Measurements from ENCODE around the gene ZNF813.

The ZNF813 gene

DNA sequence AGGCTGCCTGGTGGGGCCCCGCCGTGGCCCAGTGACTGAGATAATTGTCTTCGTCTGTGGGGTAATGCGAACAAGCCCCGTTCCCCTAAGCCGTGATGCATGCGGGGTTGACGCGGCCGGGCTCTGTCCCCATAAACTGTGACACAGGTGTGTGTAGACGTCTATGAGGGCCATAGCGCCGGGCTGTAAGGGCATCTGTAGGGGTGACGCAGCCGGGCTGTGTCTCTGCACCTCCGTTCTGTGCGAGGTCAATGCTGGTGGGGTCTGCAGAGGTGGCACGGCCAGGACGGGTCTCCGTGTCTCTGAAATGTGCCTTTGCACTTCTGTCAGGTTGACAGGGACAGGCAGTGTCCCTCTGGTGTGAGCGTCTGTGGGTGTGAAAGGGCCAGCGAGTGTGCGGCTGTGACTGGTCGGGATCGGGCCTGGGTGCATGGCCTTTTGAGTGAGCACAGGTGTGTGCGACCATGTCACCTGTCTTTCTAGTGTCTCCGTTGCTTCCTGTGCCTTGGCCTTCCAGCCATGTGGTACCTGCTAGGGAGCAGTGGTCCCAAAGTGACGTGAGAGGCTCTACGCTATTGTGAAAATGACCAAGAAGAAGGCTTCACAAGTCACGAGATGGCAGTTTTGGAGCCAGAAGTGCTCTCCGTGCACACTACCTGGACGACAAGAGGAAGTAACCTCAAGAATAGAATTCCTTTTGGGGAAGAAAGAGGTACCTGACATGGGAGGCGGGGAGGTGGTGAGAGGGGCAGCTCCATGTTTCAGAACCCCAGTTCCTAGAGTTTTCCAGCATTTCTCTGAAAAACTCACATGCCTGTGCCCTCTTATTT is 54.1 kb downstream of the ZNF813 start:
- no peak for DNase-seq

- no peak for DNase-seq
Measured at GRCh38 chr19:53525922-53526321, 58.4 kb downstream of the ZNF813 start.

GRCh38 chr19:53530622-53531021 is 63.1 kb downstream of the ZNF813 start:
- DNase-seq, result no peak

DNA sequence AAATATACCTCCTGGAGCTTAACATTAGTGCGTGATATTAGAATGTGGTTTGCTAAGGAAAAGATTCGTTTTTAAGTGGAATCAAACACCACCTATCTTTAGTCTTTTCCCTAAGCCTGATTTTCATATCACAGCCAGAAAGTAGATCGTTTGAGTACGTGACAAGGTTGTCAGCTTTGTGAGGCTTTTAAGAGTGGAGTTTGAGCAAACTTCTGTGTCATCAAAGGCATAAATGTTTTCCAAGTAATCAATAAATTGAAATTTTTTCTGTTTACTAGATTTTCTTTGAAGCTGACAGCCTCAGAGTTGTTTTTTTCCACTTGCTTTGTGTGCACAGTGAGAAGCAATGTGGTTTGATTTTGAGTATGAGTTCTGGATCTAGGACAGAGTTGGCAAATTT is 63.9 kb downstream of the ZNF813 start:
- no peak for DNase-seq

DNA sequence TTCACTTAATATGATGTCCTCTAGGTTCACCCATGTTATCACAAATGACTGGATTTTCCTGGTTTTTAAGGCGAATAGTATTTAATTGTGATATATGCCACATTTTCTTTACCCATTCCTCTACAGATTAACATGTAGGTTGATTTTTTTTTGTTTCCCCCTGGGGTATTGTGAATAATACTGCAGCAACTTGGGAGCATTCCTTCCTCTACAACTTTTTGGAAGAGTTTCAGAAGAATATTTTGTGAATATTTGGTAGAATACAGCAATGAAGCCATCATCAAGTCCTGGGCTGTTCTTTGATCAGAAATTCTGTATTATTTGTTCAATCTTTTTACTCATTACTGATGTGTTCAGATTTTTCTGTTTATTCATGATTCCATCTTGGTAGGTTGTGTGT is 64.8 kb downstream of the ZNF813 start:
- no peak for DNase-seq

DNA sequence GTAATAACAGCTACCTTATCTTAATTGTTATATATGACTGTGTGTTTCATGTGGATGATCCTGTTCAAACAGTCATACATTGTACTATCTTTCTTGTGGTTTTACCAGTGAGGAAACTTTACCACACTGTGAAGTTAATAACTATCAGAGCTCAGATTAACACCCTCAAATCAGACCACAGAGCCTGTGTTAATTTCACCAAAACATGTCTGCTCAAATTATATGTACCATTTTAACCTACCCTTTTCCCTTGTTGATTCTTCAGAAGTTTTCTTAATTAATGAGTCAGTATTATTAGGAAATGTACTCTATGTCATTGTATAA is 68.7 kb downstream of the ZNF813 start:
- DNase-seq, result no peak

GRCh38 chr19:53537121-53537520 is 69.6 kb downstream of the ZNF813 start:
- peak; percentile 37 for DNase-seq

DNA sequence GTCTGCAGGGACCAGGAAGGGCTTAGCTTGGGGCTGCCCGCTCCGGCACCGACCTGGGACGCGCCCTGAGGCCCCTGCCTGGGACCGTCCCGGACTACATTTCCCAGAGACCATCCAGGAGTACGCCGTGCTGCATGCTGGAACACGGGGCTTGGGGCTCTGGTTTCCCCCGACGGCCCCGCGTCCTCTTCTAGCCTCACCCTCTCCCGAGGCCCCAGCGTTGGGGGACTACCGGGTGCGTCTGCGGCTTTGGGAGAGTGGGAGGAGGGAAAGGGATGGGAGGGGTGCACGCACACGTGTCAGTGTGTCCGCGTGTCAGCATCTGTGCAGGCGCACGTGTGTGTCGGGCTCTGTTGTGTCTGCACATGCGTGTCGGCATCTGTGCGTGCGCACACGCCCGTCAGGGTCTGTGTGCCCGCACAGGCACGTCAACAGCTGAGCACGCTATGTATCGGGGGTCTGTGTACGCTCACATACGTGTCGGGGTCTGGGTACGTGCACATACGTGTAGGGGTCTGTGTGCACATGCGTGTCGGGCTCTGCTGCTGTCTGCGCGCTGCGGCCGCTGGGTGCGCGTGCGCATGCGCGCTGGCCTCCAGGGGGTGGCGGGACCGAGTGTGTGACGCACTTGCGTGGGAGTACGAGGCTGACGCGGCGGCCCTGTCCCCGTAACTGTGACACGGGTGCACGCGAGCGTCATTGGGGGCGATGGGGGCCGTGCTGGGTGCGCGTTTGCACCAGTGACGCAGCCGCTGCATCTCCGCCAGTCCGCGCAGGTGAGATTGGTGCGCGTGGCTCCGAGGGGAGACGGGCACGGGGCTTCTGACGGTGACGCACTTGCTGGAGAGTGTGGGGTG is 70.2 kb downstream of the ZNF813 start, which contains the start of gene ZNF331:
Gene ZNF331, plus strand, starts transcription at position 625 of the 857 bp plus-strand sequence. CDS start 31,232 bp downstream, outside the sequence.
- peak; percentile 89 for DNase-seq

- DNase-seq, result no peak
Measured at GRCh38 chr19:53538378-53539109, 71.0 kb downstream of the ZNF813 start.

DNA sequence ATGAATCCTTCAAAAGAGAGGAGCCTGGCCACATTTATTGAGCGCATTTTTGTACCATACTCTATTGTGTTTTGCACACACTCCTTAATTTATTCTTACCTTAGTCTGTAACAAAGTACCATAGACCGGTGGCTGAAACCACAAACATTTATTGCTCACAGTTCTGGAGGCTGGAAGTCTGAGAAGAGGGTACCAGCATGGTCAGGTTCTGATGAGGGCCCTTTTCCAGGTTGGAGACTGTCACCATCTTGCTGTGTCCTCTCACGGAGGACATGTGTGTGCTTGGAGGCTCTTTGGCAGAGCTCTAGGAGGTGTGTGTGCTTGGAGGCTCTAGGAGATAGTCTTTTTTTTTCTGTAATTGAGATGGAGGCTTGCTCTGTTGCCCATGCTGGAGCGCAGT is 72.6 kb downstream of the ZNF813 start:
- DNase-seq, result no peak

GRCh38 chr19:53541971-53542370 is 74.4 kb downstream of the ZNF813 start:
- no peak for DNase-seq

GRCh38 chr19:53545271-53546065 is 77.9 kb downstream of the ZNF813 start:
- DNase-seq, result no peak

Measured in stimulated activated CD8-positive, alpha-beta memory T cell treated with anti-CD3 and anti-CD28 coated beads, Interleukin-4, amount 100 ng/mL, for 48 hours (primary cell).